PC-3 (cell line): ENCODE results near the gene INF2. TPM values are rescaled to one million over a fixed set of nuclear protein-coding genes. Genes with fewer than 3 reads are reported as not detected.

Experiments
- ATAC-seq: fragments of 200-7000 bp; cut with Tn5 transposase; 2 replicates; pipeline ENCODE4 v1.9.1; 2020; ENCODE audit warnings: mild to moderate bottlenecking, moderate library complexity
- BruUV-seq: library from RNA; stranded (reverse); fragments of 400-500 nt; replicated peaks from 2 replicates; lab custom pipeline; 2021; lab: Mats Ljungman, UMichigan
- CTCF ChIA-PET: fragments of 300-600 bp; sonication (Branson Sonifier 250); formaldehyde crosslinking; loops from one replicate; lab custom pipeline; 2022; ENCODE audit warnings: antibody characterized with exemption; lab: Charles Lee
- POLR2A ChIA-PET: fragments of 300-600 bp; sonication (Branson Sonifier 250); formaldehyde crosslinking; loops from one replicate; lab custom pipeline; 2022; ENCODE audit warnings: antibody characterized with exemption; ENCODE audit not compliant: unreplicated experiment; lab: Charles Lee
- DNase-seq: peaks from one replicate; pipeline ENCODE4 v3.0.0-alpha.2; 2015
- H2AFZ ChIP-seq: fragments of 300-600 bp; sonication (generic); 2 replicates; pipeline ENCODE4 v1.6.0; 2016; ENCODE audit warnings: antibody characterized with exemption, low read length
- H3F3A ChIP-seq: fragments of 300-600 bp; sonication (generic); one replicate; pipeline ENCODE4 v1.6.0; 2017; ENCODE audit warnings: antibody characterized with exemption, low read length, control low read depth, mild to moderate bottlenecking; ENCODE audit not compliant: unreplicated experiment
- H3K27ac ChIP-seq: fragments of 300-600 bp; sonication (generic); 2 replicates; pipeline ENCODE4 v1.5.1; 2016; ENCODE audit warnings: mild to moderate bottlenecking, low read length
- H3K27me3 ChIP-seq: fragments of 300-600 bp; sonication (generic); 2 replicates; pipeline ENCODE4 v1.6.1; 2016; ENCODE audit warnings: low read length, mixed read lengths
- H3K36me3 ChIP-seq: fragments of 300-600 bp; sonication (generic); 2 replicates; pipeline ENCODE4 v1.6.1; 2016; ENCODE audit warnings: low read depth, mixed run types, low read length, mixed read lengths
- H3K4me1 ChIP-seq: fragments of 300-600 bp; sonication (generic); 2 replicates; pipeline ENCODE4 v1.5.1; 2016; ENCODE audit warnings: low read length; ENCODE audit not compliant: insufficient read depth
- H3K4me2 ChIP-seq: fragments of 300-600 bp; sonication (generic); 2 replicates; pipeline ENCODE4 v1.6.0; 2016; ENCODE audit warnings: low read length
- H3K4me3 ChIP-seq: fragments of 300-600 bp; sonication (generic); 2 replicates; pipeline ENCODE4 v1.5.1; 2016; ENCODE audit warnings: mild to moderate bottlenecking, low read length, mixed read lengths
- H3K79me2 ChIP-seq: fragments of 300-600 bp; sonication (generic); 2 replicates; pipeline ENCODE4 v1.6.1; 2017; ENCODE audit warnings: low read length, mixed read lengths
- H3K9ac ChIP-seq: fragments of 300-600 bp; sonication (generic); 2 replicates; pipeline ENCODE4 v1.6.0; 2016; ENCODE audit warnings: mild to moderate bottlenecking, low read length
- H3K9me2 ChIP-seq: fragments of 300-600 bp; sonication (generic); replicated peaks from 2 replicates; pipeline ENCODE4 v1.6.1; 2016; ENCODE audit warnings: mixed run types, low read length, mixed read lengths
- H3K9me3 ChIP-seq: fragments of 300-600 bp; sonication (generic); 2 replicates; pipeline ENCODE4 v1.6.1; 2016; ENCODE audit warnings: low read length, mixed read lengths
- H4K20me1 ChIP-seq: fragments of 300-600 bp; sonication (generic); 2 replicates; pipeline ENCODE4 v1.6.1; 2016; ENCODE audit warnings: low read length, mixed read lengths
- CTCF ChIP-seq: fragments of 300-600 bp; sonication (generic); conservative IDR thresholded peaks from 2 replicates; pipeline ENCODE4 v1.5.1; 2017; ENCODE audit warnings: antibody characterized with exemption, low read depth, mild to moderate bottlenecking, low read length
- EZH2 ChIP-seq: fragments of 300-600 bp; sonication (generic); IDR thresholded peaks from one replicate; pipeline ENCODE4 v1.6.1; 2017; ENCODE audit warnings: antibody characterized with exemption, mild to moderate bottlenecking, low read length; ENCODE audit not compliant: unreplicated experiment
- EZH2phosphoT487 ChIP-seq: fragments of 300-600 bp; sonication (generic); IDR thresholded peaks from 2 replicates; pipeline ENCODE4 v1.6.1; 2018; ENCODE audit warnings: mild to moderate bottlenecking, antibody characterized with exemption, low read length, borderline replicate concordance
- intact Hi-C: fragments of 100-400 bp; cut with micrococcal nuclease; formaldehyde crosslinking; loops from 2 replicates; pipeline ENCODE4 v1.9.0; 2023
- total RNA-seq: library from RNA; depleted of rRNA; stranded (reverse); fragments of >200 nt; gene quantifications from 2 replicates; pipeline ENCODE4 v1.2.3, GENCODE V29; 2014

Gene INF2
- total RNA-seq, 1 experiment from 2014 or later, result 132 TPM

DNA sequence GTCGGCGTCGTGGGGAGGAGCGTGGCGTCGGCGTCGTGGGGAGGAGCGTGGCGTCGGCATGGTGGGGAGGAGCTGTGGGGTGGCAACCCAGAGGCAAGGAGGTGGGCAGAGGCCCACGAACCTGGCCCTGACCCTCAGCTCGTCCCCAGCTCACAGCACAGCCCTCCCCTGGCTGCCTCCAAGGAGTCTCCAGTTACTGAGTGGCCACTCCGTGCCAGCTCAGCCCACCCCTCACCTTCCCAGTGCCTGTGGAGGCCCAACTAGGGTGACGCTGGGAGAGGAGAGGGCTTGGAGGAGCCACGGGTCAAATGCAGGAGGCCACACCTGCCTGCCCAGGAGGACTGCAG is 40.4 kb downstream of the INF2 start:
- no peak overlapping the region for H3K27ac ChIP-seq
- no peak overlapping the region for H3K4me2 ChIP-seq
- H3K9me2 ChIP-seq, result no peaks in the 10 kb centered on the region
- no peak overlapping the region for H3K4me3 ChIP-seq
- ChIA-PET POLR2A (no interaction called here), CTCF (no interaction called here)
- no peaks in the 10 kb centered on the region for H3F3A ChIP-seq
- TF ChIP-seq CTCF (no peak), EZH2phosphoT487 (no peak), EZH2 (no peak)
- H3K27me3 ChIP-seq, result no peaks in the 10 kb centered on the region
- H3K9ac ChIP-seq, result no peak overlapping the region
- H2AFZ ChIP-seq, result no peak overlapping the region
- BruUV-seq, result no TSS peak
- peaks cover 15% of the 10 kb centered on the region for H3K4me1 ChIP-seq
- DNase-seq, result no peak
- intact Hi-C loops, result no loop called here
- no peak for ATAC-seq
- no peaks in the 10 kb centered on the region for H4K20me1 ChIP-seq
- no peaks in the 10 kb centered on the region for H3K36me3 ChIP-seq
- no peaks in the 10 kb centered on the region for H3K9me3 ChIP-seq
- no peaks in the 10 kb centered on the region for H3K79me2 ChIP-seq

- Histone ChIP-seq H3K27ac (no peak overlapping the region), H3K36me3 (no peaks in the 10 kb centered on the region), H2AFZ (no peak overlapping the region), H3K79me2 (no peaks in the 10 kb centered on the region), H3K4me3 (no peak overlapping the region), H3F3A (no peaks in the 10 kb centered on the region), H3K9me2 (no peaks in the 10 kb centered on the region), H3K4me2 (no peak overlapping the region), H3K9ac (no peak overlapping the region), H4K20me1 (no peaks in the 10 kb centered on the region), H3K4me1 (peaks cover 12% of the 10 kb centered on the region), H3K9me3 (no peaks in the 10 kb centered on the region), H3K27me3 (no peaks in the 10 kb centered on the region)
- POLR2A ChIA-PET, result no interaction called here
- DNase-seq, result no peak
- intact Hi-C loops, result no loop called here
- BruUV-seq, result no TSS peak
- TF ChIP-seq EZH2, result no peak
- TF ChIP-seq CTCF, result no peak
- TF ChIP-seq EZH2phosphoT487, result no peak
- CTCF ChIA-PET, result no interaction called here
- ATAC-seq, result no peak
These were observed 41.1 kb downstream of the INF2 start for GRCh38 chr14:104730487-104730886.

DNA sequence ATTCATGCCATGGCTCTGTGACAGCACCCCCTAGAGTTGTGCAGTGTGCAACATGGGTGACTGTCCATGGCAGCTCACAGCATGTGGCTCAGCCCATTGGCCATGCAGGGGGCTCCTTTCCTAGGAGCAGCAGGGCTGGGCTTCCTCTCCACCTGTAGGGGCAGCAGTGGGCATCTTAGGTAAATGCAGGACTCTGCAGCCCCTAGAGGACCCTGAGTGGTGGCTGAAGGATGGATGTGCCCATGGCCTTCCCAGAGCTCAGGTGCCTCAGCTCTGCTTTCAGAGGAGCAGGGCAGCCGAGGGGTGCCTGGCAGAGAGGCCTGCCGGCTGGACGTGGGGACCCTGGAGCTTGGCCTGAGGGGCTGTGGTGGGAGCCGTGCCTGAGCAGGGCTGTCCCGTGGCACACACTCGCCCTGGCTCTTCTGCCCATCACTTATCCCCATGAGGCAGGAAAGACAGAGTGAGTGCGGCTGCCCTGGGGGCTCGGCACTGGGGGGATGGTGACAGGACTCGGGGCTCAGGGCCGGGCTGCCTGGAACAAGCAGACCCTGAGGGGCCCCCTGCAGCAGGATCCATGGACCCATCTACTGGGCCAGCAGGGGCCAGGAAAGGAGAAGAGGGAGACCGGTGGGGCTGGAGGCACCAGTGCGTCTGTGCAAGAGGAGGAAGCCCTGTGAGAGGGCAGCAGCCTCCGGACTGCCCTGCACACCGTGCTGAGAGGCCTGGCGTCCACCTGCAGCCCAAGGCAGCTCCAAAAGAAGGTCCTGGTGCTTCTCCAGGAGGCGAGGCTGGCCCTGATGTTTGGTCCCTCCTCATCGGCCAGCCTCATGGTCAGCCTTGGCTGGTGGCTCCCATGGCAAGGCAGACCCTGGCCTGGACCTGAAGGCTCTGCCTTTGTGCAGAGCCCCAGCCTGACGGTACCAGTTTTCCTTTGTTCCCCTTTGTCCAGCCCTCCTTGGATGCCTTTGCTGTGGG is 42.2 kb downstream of the INF2 start:
- no peaks in the 10 kb centered on the region for H3K9me3 ChIP-seq
- CTCF ChIA-PET, result no interaction called here
- no peak overlapping the region for H3K9ac ChIP-seq
- no peak overlapping the region for H3K4me3 ChIP-seq
- H4K20me1 ChIP-seq, result no peaks in the 10 kb centered on the region
- BruUV-seq, result no TSS peak
- no peaks in the 10 kb centered on the region for H3K79me2 ChIP-seq
- peaks cover 12% of the 10 kb centered on the region for H3K4me1 ChIP-seq
- intact Hi-C loops, result no loop called here
- peak; percentile 48 for ATAC-seq
- peak; percentile 48 for DNase-seq
- POLR2A ChIA-PET, result no interaction called here
- no peak overlapping the region for H3K4me2 ChIP-seq
- no peaks in the 10 kb centered on the region for H3K27me3 ChIP-seq
- no peaks in the 10 kb centered on the region for H3F3A ChIP-seq
- no peaks in the 10 kb centered on the region for H3K36me3 ChIP-seq
- no peak overlapping the region for H3K27ac ChIP-seq
- no peaks in the 10 kb centered on the region for H3K9me2 ChIP-seq
- TF ChIP-seq CTCF (peak; percentile 64), EZH2 (no peak)
- no peak overlapping the region for H2AFZ ChIP-seq
